CD1c-positive myeloid dendritic cell (primary cell): ENCODE results near the gene CTTNBP2NL.

ENCODE experiments used
- DNase-seq: peaks from one replicate; pipeline ENCODE4 v3.0.0-alpha.2; 2016; ENCODE audit errors: extremely low spot score

CTTNBP2NL gene, protein sequence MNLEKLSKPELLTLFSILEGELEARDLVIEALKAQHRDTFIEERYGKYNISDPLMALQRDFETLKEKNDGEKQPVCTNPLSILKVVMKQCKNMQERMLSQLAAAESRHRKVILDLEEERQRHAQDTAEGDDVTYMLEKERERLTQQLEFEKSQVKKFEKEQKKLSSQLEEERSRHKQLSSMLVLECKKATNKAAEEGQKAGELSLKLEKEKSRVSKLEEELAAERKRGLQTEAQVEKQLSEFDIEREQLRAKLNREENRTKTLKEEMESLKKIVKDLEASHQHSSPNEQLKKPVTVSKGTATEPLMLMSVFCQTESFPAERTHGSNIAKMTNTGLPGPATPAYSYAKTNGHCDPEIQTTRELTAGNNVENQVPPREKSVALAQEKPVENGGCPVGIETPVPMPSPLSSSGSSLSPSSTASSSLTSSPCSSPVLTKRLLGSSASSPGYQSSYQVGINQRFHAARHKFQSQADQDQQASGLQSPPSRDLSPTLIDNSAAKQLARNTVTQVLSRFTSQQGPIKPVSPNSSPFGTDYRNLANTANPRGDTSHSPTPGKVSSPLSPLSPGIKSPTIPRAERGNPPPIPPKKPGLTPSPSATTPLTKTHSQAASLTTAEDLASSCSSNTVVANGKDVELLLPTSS

DNA sequence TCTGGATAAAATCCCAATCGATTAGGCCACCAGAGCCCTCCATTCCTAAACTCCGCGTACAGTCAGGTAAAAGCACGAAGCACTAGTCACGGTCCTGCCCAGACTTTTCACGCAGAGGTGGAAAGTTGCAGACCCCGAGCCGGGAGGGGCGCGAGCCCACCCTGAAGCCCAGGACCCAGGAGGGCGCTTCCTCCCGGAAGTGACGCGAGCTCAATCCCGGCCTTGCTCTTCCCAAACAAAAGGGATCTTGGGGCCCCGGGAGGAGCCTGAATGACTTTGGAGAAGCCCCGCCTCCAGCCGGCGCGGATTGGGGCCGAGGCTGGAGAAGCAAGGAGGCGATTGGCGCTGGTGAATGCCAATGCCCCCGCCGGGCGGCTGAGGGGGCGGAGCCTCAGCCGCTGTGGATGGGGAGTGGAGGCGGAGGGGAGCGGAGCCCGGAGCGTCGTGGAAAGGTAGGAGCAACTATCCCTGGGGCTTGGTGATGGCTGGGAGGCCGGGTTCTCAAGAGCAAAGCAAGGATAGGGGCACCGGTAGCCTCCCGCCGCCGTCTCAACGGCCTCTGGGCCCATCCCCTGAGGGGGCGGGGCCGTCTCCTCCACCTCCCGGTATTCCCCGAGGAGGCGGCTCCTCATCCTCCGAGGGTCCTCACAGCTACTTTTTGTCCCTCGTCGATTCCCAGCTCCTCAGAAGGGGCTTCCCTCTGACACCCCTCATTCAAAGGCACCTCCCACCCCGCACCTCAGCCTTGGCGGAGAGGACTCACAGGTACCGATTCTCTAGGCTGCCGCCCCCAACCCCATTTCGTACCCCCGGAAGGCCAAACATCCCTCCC lies at the start of gene CTTNBP2NL:
Gene CTTNBP2NL, plus strand, starts transcription at position 394 of the 832 bp plus-strand sequence. CDS start 19,952 bp downstream, outside the sequence.
- peak; percentile 93 for DNase-seq

DNA sequence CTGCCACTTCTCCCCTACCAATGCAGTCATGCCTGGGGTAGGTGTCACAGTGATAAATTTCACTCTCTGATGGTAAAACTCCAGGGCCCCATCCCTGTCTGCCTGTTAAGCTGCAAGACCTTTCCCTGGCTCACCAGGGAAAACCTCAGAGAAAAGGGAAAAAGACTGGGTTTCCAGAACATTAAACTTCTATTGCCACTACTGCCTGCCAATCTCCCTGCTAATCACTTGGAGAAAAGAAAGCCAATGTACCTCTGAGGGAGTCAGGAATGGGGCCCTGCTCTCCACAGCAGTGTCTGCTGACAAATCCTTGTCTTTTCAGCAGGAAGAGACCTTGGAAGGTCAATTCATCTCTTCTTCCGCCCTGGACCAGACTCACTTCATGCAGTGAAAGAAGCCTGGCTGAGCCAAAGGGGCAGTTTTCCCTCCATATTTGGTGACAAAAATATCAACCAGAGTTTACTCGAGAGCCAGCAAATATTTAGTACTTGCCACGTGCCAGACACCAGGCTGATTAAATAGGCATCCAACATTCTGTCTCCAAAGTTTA lies 49.1 kb upstream of the CTTNBP2NL start:
- no peak for DNase-seq

DNA sequence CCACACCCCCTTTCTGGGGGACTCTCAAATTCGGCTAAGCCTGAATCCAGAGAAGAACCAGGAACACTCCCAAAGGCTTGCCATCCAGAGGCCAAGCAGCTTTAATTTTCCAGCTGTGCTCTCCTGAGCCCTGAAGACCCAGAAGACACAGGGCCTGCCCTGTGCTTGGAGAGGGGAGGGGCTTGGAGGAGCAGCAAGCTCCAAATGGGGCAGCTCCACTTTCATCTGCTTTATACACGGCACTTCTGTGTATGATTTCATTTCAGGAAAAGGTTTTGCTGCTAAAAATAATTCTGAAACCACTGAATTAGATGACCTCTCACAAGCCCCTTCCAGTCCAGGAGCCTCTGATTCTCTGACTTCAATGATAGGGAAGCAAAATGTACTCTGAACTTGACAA lies 39.2 kb upstream of the CTTNBP2NL start:
- no peak for DNase-seq

DNA sequence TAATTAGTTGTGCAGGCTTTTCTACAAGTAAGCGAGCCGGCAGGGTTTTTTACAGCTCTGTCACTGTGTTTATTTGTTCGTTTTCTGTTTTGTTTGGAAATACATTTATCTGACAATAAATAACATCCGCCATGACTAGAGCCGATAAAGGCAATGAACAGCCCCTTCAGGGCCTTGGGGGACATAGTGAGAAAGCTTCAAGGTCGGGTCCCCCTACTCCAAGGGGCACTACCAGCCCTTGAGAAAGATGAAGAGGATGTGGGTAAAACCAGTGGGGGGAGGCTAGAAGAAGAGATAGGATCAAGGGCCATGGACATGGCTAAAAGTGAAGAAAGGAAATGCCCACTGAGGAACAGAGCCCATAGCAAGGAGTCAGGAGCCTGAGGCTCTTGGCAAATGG lies 38.5 kb upstream of the CTTNBP2NL start:
- no peak for DNase-seq

DNA sequence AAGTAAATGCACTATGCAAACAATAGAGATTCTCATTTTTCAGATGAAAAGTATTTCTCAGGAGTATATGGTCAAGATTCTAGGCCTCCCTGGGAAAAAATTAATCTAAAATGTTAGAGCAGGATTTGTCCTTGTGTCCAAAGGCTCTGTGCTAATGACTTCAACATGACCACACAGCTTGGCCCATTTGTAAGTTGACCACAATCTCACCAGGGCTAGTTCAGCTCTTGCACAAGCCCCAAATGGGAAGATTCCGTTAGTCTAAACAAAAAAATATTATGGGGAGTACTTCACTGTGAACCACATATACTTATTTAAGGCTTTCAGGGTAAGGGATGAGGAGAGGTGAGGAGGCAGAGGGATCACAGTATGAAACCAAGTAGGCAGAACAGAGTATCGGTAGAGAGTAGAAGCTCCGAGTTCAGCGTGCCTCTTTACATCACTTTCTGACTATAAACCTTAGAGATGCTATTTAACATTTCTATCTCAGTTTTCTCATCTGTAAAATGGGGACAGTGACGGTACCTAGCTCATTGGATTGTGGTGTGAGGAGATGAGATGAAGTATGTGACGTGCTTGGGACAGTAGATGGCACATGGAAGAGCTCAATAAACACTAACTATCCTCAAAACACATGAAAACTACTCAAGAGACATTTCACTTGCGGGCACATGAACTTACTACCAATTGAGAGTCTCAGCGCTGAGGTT lies 37.8 kb upstream of the CTTNBP2NL start:
- no peak for DNase-seq

DNA sequence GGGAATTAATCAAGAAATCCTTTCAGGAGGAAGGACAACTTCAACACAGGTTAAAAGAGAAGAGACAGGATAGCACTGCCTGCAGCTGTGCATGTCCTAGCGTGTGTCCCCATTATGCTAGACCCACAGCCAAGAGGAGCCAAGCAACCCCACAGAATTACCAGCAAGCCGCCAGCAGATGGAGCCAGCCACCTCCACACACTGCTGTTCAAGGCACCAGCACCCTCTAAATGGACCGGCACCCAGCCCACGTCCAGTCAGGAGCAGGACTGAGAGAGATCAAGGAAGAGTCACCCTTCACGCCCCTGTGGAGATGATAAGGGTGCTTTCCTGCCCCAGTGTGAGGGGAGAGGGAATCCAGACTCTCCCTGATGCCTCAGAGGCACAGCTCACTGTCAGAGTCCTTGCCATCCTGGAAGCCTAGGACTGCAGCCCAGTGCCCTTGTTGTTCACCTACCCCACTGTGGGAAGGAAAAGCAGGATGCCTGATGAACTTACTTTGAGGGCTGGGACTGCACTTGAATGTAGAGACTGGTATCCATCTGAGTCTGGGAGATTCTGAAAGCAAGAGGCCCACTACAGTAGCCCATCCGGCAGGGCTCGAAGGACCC lies 37.1 kb upstream of the CTTNBP2NL start:
- peak; percentile 43 for DNase-seq

DNA sequence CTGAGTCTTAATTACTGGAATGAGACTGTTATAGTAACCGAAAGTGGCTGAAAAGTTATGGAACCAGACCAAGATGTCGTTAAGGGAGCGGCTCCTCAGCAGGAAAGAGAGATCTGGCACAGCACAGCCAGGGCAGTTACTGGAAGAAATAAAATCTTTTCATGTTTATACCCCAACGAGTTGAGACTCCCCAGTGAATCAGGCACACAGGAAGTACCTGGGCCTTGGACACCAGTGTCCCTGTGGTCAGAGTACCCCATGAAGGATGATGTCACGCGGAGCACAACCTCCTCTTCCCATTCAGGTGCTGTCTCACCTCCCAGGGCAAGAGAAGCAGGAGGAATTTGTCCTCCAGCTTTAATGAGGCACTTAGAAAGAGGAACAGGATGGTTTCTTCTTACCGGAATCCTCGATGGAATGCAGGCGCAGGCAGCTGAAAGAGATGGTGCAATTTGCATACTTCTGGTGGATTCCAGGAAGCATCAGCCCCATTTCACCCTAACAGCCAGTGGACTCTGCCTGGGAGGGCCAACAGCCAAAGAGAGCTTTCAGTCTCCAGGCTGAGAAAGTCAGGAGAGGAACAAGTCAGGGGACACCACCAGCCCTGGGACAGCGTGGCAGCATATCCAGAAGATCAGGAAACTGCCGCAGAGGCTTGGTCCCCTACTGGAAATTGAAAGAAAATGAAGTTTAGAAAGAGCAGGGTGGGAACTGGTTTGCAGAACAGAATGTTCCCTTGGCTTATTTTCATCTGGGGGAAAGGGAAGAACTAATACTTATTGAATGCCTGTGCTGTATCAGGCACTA lies 35.9 kb upstream of the CTTNBP2NL start:
- DNase-seq, result no peak

DNA sequence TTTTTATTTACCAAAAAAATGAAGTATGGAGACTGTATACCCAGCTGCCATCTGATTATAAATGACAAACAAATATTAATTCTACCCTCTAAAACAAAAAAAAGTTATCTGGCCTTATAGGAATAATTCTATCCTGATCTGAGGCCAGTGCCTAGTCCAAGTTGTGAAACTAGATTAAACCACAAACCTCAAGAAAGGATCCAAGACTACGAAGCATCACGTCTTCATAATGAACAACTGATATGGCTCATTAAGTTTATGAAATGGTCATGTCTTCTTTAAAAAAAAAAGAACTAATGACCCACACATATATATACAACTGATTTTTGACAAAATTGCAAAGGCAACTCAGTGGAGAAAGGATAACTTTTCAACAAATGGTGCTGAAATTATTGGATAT lies 32.4 kb upstream of the CTTNBP2NL start:
- DNase-seq, result no peak

DNA sequence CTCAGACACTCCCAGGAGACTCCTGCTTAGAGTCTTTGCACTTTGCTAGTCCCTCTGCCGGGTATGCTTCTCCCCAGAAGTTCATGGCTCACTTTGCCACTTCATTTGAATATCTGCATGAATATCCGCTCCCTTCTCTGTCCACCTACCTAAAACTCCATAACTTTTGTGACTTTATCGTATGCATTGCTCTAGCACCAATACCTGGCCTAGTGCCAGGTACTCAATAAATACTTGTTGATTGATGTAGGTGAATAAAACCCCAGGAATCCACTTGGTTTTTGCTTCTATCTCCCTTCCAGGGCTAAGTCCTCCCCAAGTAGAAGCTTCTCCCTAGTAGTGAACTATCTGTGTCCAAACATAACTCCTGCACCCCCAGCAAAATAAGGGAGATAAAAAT lies 27.8 kb upstream of the CTTNBP2NL start:
- DNase-seq, result no peak

DNA sequence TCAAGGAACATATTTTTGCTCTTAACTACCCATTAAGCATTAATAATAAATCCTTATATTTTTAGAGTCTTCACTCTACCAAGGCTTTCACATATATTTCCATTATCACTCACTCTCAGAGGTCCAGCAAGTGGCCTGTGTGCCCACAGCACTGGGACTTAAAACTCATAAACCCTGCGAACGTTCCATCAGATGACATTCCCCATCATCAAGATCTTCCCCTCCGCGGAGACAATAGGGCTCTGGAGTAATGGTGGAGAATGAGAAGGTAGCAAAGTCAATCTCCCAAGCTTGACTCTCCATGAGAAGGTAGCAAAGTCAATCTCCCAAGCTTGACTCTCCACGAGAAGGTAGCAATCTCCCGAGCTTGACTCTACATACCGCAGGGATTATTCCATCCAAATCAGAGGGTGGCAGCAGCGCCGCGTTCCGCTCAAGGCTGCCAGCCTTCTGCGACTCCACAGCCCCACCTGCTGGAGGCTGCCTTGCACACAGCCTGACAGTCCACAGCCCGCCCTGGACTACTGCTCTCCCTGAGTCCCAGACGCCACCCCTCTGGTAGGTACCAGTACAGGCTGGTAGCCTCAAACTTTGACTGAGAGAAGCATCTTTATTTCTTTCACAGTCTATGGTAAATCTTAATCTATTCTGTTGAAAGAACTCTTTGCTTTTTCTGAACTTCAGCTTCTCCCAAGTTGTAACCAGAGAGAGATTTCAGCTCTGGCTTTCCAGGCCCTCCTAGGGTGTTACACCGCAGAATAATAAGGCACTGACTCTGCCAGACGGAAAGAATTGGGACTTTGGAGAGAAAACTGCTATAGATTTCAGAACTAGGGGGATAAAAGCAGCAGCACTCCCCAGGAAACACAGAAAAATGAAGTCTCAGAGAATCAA lies 26.4 kb upstream of the CTTNBP2NL start:
- DNase-seq, result peak; percentile 81

DNA sequence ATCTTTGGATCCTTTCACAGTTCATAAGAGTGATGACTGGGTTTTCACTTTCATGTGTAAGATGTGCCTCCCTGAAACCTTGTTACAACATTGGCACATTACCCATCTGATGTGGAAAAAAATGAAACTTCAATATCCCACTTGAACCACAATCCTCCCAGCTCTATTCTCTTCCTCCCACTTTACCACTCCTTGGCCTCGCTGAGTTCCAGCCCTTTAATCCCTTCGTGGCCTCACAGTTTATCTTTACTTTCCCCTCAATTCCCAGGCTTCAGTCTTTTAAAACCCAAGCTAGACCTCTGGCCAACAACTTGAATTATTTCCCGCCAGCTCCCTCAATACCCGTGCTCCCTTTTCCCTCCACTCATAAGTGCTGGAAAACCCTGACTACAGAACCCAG lies 25.0 kb upstream of the CTTNBP2NL start:
- no peak for DNase-seq

DNA sequence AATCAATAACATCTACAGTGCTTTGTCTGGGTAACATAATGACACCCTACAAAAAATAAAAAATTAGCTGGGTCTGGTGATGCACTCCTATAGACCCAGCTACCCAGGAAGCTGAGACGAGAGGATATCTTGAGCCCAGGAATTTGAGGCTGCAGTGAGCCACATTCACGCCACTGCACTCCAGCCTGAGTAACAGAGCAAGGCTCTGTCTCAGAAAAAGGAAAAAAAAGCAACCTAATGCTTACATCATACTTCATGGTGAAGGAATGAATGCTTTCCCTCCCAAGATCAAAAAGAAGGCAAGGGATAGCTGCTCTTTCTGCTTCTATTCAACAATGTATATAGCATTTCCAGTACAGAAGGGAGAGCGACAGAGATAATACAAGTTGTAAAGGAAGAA lies 24.2 kb upstream of the CTTNBP2NL start:
- DNase-seq, result no peak

DNA sequence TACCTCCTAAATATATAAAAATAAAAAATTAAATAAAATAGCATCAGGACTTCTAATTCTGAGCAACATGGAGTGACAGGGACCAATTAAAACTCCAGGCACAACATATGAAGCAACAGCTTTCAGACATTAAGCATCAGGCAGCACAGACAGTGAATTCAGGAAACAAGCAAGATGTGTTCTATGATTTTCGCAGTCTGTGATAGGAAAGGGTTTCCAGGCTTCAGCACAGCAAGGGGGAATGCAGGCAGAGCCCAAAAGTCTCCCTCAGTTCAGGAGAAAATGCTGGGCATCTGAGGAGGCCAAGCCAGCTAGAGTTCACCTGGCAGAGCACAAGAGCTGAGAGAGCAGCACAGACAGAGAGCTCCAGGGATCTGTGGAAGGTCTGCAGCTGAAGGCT lies 22.2 kb upstream of the CTTNBP2NL start:
- no peak for DNase-seq

DNA sequence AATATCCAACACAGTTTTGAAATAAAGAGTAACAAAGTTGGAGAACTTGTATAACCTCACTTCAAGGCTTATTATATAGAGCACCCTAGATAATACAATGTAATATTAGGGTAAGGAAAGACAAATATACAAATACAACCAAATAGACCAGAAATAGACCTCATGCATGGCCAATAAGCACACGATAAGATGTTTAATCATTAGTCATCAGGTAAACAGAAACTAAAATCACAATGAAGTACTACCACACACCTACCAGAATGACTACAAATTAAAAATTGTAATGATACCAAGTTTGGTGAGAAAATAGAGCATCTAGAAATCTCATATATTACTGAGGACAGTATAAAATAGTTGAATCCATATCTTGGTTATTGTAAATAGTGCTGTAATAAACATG lies 20.3 kb upstream of the CTTNBP2NL start:
- DNase-seq, result no peak

DNA sequence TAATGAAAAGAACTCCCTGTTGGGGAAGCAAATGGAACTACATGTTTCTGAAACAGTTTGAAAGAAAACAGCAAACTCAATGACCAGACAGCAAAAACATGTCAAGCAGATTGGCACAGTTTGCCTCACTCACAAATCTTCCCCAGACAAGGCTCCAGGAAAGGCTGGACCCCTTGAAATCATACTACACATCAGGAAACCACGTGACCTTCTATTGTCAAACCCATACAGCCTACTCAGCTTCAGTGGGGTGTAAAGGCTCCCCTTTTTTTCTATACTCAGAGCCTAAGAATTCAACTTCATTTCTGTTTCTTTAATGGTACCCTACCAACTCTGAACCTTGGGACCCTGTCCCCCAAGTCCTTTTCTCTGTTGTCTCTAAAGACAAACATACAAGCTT lies 15.7 kb upstream of the CTTNBP2NL start:
- DNase-seq, result no peak

DNA sequence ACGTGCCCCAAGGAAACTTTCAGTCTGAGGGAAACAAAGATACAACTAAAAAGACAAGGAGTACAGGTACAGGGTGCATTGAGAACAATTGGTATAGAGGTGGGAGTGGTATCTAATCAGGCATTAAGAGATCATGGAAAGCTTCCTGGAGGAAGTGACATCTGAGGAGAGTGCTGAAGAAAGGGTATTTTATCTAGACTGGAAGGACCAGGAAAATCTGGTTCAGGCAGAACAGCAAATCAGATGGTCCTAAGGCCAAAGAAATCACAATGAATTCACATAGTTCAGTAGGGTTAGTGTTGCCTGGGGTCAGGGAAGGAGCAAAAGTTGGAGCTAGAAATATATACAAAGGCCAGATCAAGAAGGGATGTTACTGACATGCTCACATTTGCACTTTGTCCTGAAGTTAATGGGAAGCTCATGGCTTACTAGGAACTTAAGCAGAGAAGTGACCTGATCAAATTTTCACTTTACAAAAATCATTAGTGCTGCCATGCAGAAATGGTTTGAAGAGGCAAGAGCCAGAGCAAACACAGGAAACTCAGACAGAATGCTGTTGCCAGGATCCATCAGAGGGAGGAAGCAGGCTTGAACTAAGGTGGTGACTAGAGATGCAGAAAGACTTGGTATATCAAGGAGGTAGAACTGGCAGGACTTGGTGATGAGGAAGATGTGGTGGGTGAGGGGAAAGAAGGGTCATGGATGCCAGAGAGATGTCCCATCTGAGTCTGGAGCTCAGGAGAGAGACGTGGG lies 14.5 kb upstream of the CTTNBP2NL start:
- DNase-seq, result no peak

DNA sequence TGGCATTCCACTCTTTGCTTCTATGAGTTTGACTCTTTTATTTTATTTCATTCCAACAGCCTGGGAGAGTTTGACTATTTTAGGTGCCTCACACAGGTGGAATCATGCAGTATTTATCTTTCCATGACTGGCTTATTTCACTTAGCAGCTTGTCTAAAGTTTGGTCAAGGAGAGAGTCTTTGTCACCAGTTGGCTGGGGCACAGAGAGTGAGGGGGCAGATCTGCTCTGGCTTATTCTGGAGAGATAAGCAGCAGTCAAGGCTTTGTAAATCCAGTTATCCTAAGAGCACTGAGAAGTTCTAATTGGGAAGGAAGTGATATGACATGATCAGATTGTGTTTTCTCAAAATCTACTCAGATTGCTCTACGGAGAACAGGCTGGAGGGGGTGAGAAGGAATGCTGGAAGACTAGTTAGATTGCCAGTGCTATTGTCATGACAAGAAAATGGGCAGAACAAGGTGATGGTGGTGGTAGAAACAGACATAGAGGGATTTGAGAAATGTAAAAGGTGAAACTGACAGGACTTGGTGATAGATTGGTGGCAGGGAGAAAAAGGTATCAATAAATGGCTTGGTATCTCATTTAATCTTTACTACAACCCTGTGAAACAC lies 12.1 kb upstream of the CTTNBP2NL start:
- DNase-seq, result no peak
